IMR-90 (cell line): ENCODE measurements around the gene F12. TPM values are rescaled to one million over a fixed set of nuclear protein-coding genes. Genes with fewer than 3 reads are reported as not detected.

Experiments
- ATAC-seq: fragments of 200-7000 bp; cut with Tn5 transposase; 2 replicates; pipeline ENCODE4 v1.9.1; 2020; ENCODE audit warnings: low read depth, mild to moderate bottlenecking, moderate library complexity
- BruUV-seq: library from RNA; stranded (reverse); fragments of 400-500 nt; replicated peaks from 2 replicates; lab custom pipeline; 2021; lab: Mats Ljungman, UMichigan
- CTCF ChIA-PET: fragments of 300-600 bp; formaldehyde crosslinking; extraction: SDS; loops from one replicate; lab custom pipeline; 2021; ENCODE audit warnings: antibody characterized with exemption; lab: Yijun Ruan, JAX
- POLR2A ChIA-PET: fragments of 300-600 bp; sonication (Branson Sonifier 250); formaldehyde crosslinking; loops from one replicate; lab custom pipeline; 2022; ENCODE audit warnings: antibody characterized with exemption; ENCODE audit not compliant: unreplicated experiment; lab: Charles Lee
- DNase-seq: peaks from one replicate; pipeline ENCODE4 v3.0.0; 2013
- H2AFZ ChIP-seq: replicated peaks from 2 replicates; pipeline ENCODE3; 2013; ENCODE audit warnings: low read length, mild to moderate bottlenecking; ENCODE audit not compliant: poor library complexity
- H2AK5ac ChIP-seq: 2 replicates; pipeline ENCODE4 v1.6.1; 2013; ENCODE audit warnings: low read depth, low read length, inconsistent platforms
- H2AK9ac ChIP-seq: replicated peaks from 2 replicates; pipeline ENCODE3; 2013; ENCODE audit warnings: mild to moderate bottlenecking, low read depth, low read length, moderate library complexity; ENCODE audit not compliant: poor library complexity
- H2BK120ac ChIP-seq: 2 replicates; pipeline ENCODE4 v1.6.1; 2013; ENCODE audit warnings: low read depth, low read length, inconsistent platforms
- H2BK15ac ChIP-seq: 3 replicates; pipeline ENCODE4 v1.6.1; 2013; ENCODE audit warnings: low read depth, low read length, inconsistent platforms
- H2BK20ac ChIP-seq: 2 replicates; pipeline ENCODE4 v1.6.1; 2013; ENCODE audit warnings: low read depth, mild to moderate bottlenecking, inconsistent platforms, low read length, moderate library complexity
- H2BK5ac ChIP-seq: 2 replicates; pipeline ENCODE4 v1.6.1; 2013; ENCODE audit warnings: mild to moderate bottlenecking, low read depth, low read length, inconsistent platforms; ENCODE audit not compliant: poor library complexity, severe bottlenecking
- H3K14ac ChIP-seq: replicated peaks from 2 replicates; pipeline ENCODE4 v1.6.1; 2013; ENCODE audit warnings: low read depth, low read length, inconsistent platforms
- H3K18ac ChIP-seq: 2 replicates; pipeline ENCODE4 v1.6.1; 2013; ENCODE audit warnings: low read depth, low read length, control low read depth
- H3K23ac ChIP-seq: 2 replicates; pipeline ENCODE4 v1.6.1; 2013; ENCODE audit warnings: low read depth, low read length, inconsistent platforms
- H3K27ac ChIP-seq: 2 replicates; pipeline ENCODE4 v1.5.1; 2013; ENCODE audit warnings: mild to moderate bottlenecking, control low read depth, low read length; ENCODE audit not compliant: insufficient read depth
- H3K27me3 ChIP-seq: 2 replicates; pipeline ENCODE4 v1.6.1; 2013; ENCODE audit warnings: low read length; ENCODE audit not compliant: control insufficient read depth, insufficient read depth
- H3K36me3 ChIP-seq: 2 replicates; pipeline ENCODE4 v1.6.1; 2013; ENCODE audit warnings: low read length, mixed read lengths; ENCODE audit not compliant: control insufficient read depth, insufficient read depth
- H3K4ac ChIP-seq: 2 replicates; pipeline ENCODE4 v1.6.1; 2013; ENCODE audit warnings: low read depth, low read length, inconsistent platforms
- H3K4me1 ChIP-seq: 2 replicates; pipeline ENCODE4 v1.6.1; 2013; ENCODE audit warnings: low read length, mixed read lengths; ENCODE audit not compliant: control insufficient read depth, insufficient read depth
- H3K4me2 ChIP-seq: 2 replicates; pipeline ENCODE4 v1.6.1; 2013; ENCODE audit warnings: low read depth, mild to moderate bottlenecking, control low read depth, low read length, moderate library complexity
- H3K4me3 ChIP-seq: 2 replicates; pipeline ENCODE4 v1.5.1; 2013; ENCODE audit warnings: low read depth, mild to moderate bottlenecking, control low read depth, low read length, moderate library complexity; ENCODE audit not compliant: insufficient read depth
- H3K56ac ChIP-seq: 2 replicates; pipeline ENCODE4 v1.6.1; 2013; ENCODE audit warnings: low read length, inconsistent platforms; ENCODE audit not compliant: insufficient read depth; ENCODE audit errors: extremely low read depth
- H3K79me1 ChIP-seq, 2 experiments: 2 replicates each; pipeline ENCODE4 v1.6.1; 2013; ENCODE audit warnings: low read length in 2 of 2, inconsistent platforms in 1 of 2, low read depth in 1 of 2
- H3K9ac ChIP-seq: 2 replicates; pipeline ENCODE4 v1.6.1; 2013; ENCODE audit warnings: low read depth, low read length, control low read depth
- H3K9me1 ChIP-seq: 2 replicates; pipeline ENCODE4 v1.6.1; 2013; ENCODE audit warnings: low read length, inconsistent platforms; ENCODE audit not compliant: insufficient read depth
- H3K9me3 ChIP-seq: 2 replicates; pipeline ENCODE4 v1.6.1; 2013; ENCODE audit warnings: low read length; ENCODE audit not compliant: control insufficient read depth, insufficient read depth
- H4K20me1 ChIP-seq: 2 replicates; pipeline ENCODE4 v1.6.1; 2013; ENCODE audit warnings: low read length, inconsistent platforms; ENCODE audit not compliant: insufficient read depth
- H4K5ac ChIP-seq: 2 replicates; pipeline ENCODE4 v1.6.1; 2013; ENCODE audit warnings: mild to moderate bottlenecking, low read depth, low read length, control low read depth
- H4K8ac ChIP-seq, 2 experiments: 2 replicates each; pipeline ENCODE4 v1.6.1; 2013; ENCODE audit warnings: low read depth in 2 of 2, low read length in 2 of 2, control low read depth in 1 of 2, inconsistent platforms in 1 of 2
- H4K91ac ChIP-seq: 2 replicates; pipeline ENCODE4 v1.6.1; 2013; ENCODE audit warnings: low read depth, low read length, inconsistent platforms; ENCODE audit not compliant: insufficient read depth
- BHLHE40 ChIP-seq: fragments of 150-350 bp; IDR thresholded peaks from 2 replicates; pipeline ENCODE4 v1.6.1; 2016; ENCODE audit warnings: mild to moderate bottlenecking, low read depth, low read length
- CEBPB ChIP-seq: IDR thresholded peaks from 2 replicates; pipeline ENCODE4 v1.6.1; 2012; ENCODE audit warnings: low read depth, low read length, improper control_type of control experiment
- CHD1 ChIP-seq: IDR thresholded peaks from 2 replicates; pipeline ENCODE4 v1.6.1; 2012; ENCODE audit warnings: low read depth, low read length, improper control_type of control experiment
- FOS ChIP-seq: fragments of 150-350 bp; IDR thresholded peaks from 2 replicates; pipeline ENCODE4 v1.6.1; 2016; ENCODE audit warnings: low read depth, low read length
- MAFK ChIP-seq: IDR thresholded peaks from 2 replicates; pipeline ENCODE4 v1.6.1; 2012; ENCODE audit warnings: low read depth, low read length, improper control_type of control experiment
- MAZ ChIP-seq: IDR thresholded peaks from 2 replicates; pipeline ENCODE4 v1.6.1; 2012; ENCODE audit warnings: low read depth, mild to moderate bottlenecking, low read length, improper control_type of control experiment, moderate library complexity, borderline replicate concordance
- MXI1 ChIP-seq: IDR thresholded peaks from 2 replicates; pipeline ENCODE4 v1.6.1; 2012; ENCODE audit warnings: low read depth, mild to moderate bottlenecking, low read length, moderate library complexity, borderline replicate concordance
- NFE2L2 ChIP-seq: fragments of 150-350 bp; IDR thresholded peaks from 2 replicates; pipeline ENCODE4 v1.6.1; 2016; ENCODE audit warnings: low read depth, mild to moderate bottlenecking, low read length
- POLR2A ChIP-seq: IDR thresholded peaks from 2 replicates; pipeline ENCODE4 v1.6.1; 2012; ENCODE audit warnings: mild to moderate bottlenecking, low read depth, low read length
- RAD21 ChIP-seq: IDR thresholded peaks from 2 replicates; pipeline ENCODE4 v1.6.1; 2012; ENCODE audit warnings: low read length, improper control_type of control experiment
- RCOR1 ChIP-seq: IDR thresholded peaks from 2 replicates; pipeline ENCODE4 v1.6.1; 2012; ENCODE audit warnings: mild to moderate bottlenecking, low read length, improper control_type of control experiment; ENCODE audit not compliant: insufficient replicate concordance
- RFX5 ChIP-seq: IDR thresholded peaks from 2 replicates; pipeline ENCODE4 v1.8.0; 2012; ENCODE audit warnings: low read depth, mild to moderate bottlenecking, low read length, moderate library complexity
- SMC3 ChIP-seq: fragments of 150-350 bp; IDR thresholded peaks from 2 replicates; pipeline ENCODE4 v1.6.1; 2016; ENCODE audit warnings: low read depth, mild to moderate bottlenecking, antibody characterized with exemption, low read length, moderate library complexity
- WGBS, 2 experiments: methylation state at CpG; one replicate each; pipeline versions ENCODE4 v1.1.5 to v1.1.7; 2013; ENCODE audit warnings: missing lambda C conversion rate in 2 of 2; ENCODE audit not compliant: insufficient read length in 1 of 2; ENCODE audit errors: extremely low coverage in 2 of 2; 5-methylcytosine and 5-hydroxymethylcytosine counted together
- dilution Hi-C: fragments of 300-500 bp; cut with HindIII; formaldehyde crosslinking; loops from one replicate; pipeline ENCODE4 v1.14.3; 2018; ENCODE audit warnings: low sequenced_read_pairs; ENCODE audit not compliant: unreplicated experiment
- in situ Hi-C: fragments of 300-500 bp; cut with MboI; formaldehyde crosslinking; loops from 3 replicates; pipeline ENCODE4 v1.14.3; 2019; ENCODE audit warnings: low sequenced_read_pairs, inconsistent platforms, mixed read lengths
- intact Hi-C: fragments of 100-400 bp; cut with micrococcal nuclease; formaldehyde crosslinking; loops from 2 replicates; pipeline ENCODE4 v1.10.0; 2022
- polyA plus RNA-seq, 3 experiments: library from polyadenylated mRNA; depleted of rRNA; stranded (reverse); fragments of >200 nt; gene quantifications; 2 replicates each; pipeline ENCODE4 v1.2.3, GENCODE V29; 2012; ENCODE audit warnings: low replicate concordance in 1 of 3
- total RNA-seq: library from RNA; depleted of rRNA; stranded (reverse); fragments of >200 nt; gene quantifications from 2 replicates; pipeline ENCODE4 v1.2.3, GENCODE V29; 2012
- TF ChIP-seq, protein P1 (sequence below): fragments of 150-350 bp; IDR thresholded peaks from 2 replicates; pipeline ENCODE4 v1.6.1; 2016; ENCODE audit warnings: low read depth, mild to moderate bottlenecking, low read length, moderate library complexity, borderline replicate concordance
- TF ChIP-seq, protein P2 (sequence below): fragments of 150-350 bp; IDR thresholded peaks from 2 replicates; pipeline ENCODE4 v1.6.1; 2017; ENCODE audit warnings: mild to moderate bottlenecking, antibody characterized with exemption, low read length, low read depth
- TF ChIP-seq, protein P3 (sequence below): conservative IDR thresholded peaks from 2 replicates; pipeline ENCODE4 v1.5.1; 2012; ENCODE audit warnings: mild to moderate bottlenecking, low read depth, low read length, improper control_type of control experiment

F12 gene
- total and polyA plus RNA-seq, 2 of the 4 experiments (the other 2 are of a cell fraction): 0.36 to 1.2 TPM

DNA sequence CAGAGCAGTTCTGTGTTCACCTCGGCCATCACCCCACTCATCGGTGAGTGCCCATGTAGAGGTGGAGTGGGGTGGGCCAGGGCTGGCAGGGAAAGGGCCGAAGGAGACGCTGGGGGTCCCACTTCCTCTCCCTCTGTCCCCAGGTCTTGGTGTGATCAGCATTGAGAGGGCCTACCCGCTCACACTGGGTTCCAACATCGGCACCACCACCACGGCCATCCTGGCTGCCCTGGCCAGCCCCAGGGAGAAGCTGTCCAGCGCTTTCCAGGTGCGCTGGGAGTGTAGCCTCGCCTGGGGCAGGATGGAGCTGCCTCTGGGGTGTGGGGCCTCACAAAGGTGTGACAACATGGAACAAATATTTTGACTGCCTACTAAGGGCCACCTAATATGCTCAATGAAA, 12.6 kb downstream of the F12 start:
- in situ Hi-C loops: no loop called here
- Histone ChIP-seq H2AK9ac (no peak overlapping the region), H3K9me1 (no peaks in the 10 kb centered on the region), H3K4ac (no peak overlapping the region), H2BK120ac (no peak overlapping the region), H2BK20ac (no peak overlapping the region), H3K23ac (no peak overlapping the region), H3K36me3 (no peaks in the 10 kb centered on the region), H3K9ac (no peak overlapping the region), H3K14ac (no peak overlapping the region), H4K8ac (no peak overlapping the region), H3K56ac (no peak overlapping the region), H3K27me3 (peaks cover 72% of the 10 kb centered on the region), H3K4me2 (no peak overlapping the region), H2BK15ac (no peak overlapping the region), H3K4me3 (no peak overlapping the region), H3K79me1 (no peaks in the 10 kb centered on the region), H3K4me1 (no peaks in the 10 kb centered on the region), H4K91ac (no peak overlapping the region), H3K9me3 (peaks cover 2% of the 10 kb centered on the region; the same call in 1 of the 2 replicates), H2AFZ (no peak overlapping the region), H2BK5ac (no peak overlapping the region), H2AK5ac (no peak overlapping the region), H3K18ac (no peak overlapping the region), H3K27ac (no peak overlapping the region), H4K5ac (no peak overlapping the region), H4K20me1 (no peaks in the 10 kb centered on the region)
- POLR2A ChIA-PET: no interaction called here
- WGBS, 2 experiments: 70% methylated on average over 3 of the region's 10 CpGs; no CpG with 5 or more reads in 1 of the 2 experiments
- no TSS peak for BruUV-seq
- ATAC-seq (no peak), DNase-seq (no peak)
- CTCF ChIA-PET: no interaction called here
- TF ChIP-seq BHLHE40: no peak
- TF ChIP-seq, protein P1, sequence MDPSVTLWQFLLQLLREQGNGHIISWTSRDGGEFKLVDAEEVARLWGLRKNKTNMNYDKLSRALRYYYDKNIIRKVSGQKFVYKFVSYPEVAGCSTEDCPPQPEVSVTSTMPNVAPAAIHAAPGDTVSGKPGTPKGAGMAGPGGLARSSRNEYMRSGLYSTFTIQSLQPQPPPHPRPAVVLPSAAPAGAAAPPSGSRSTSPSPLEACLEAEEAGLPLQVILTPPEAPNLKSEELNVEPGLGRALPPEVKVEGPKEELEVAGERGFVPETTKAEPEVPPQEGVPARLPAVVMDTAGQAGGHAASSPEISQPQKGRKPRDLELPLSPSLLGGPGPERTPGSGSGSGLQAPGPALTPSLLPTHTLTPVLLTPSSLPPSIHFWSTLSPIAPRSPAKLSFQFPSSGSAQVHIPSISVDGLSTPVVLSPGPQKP: no peak
- no peak for TF ChIP-seq FOS
- TF ChIP-seq RFX5: no peak
- TF ChIP-seq NFE2L2: no peak
- TF ChIP-seq SMC3: no peak
- TF ChIP-seq CHD1: no peak
- TF ChIP-seq POLR2A: no peak
- TF ChIP-seq RCOR1: no peak
- TF ChIP-seq, protein P2, sequence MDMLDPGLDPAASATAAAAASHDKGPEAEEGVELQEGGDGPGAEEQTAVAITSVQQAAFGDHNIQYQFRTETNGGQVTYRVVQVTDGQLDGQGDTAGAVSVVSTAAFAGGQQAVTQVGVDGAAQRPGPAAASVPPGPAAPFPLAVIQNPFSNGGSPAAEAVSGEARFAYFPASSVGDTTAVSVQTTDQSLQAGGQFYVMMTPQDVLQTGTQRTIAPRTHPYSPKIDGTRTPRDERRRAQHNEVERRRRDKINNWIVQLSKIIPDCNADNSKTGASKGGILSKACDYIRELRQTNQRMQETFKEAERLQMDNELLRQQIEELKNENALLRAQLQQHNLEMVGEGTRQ: no peak
- no peak for TF ChIP-seq MAFK
- TF ChIP-seq, protein P3, sequence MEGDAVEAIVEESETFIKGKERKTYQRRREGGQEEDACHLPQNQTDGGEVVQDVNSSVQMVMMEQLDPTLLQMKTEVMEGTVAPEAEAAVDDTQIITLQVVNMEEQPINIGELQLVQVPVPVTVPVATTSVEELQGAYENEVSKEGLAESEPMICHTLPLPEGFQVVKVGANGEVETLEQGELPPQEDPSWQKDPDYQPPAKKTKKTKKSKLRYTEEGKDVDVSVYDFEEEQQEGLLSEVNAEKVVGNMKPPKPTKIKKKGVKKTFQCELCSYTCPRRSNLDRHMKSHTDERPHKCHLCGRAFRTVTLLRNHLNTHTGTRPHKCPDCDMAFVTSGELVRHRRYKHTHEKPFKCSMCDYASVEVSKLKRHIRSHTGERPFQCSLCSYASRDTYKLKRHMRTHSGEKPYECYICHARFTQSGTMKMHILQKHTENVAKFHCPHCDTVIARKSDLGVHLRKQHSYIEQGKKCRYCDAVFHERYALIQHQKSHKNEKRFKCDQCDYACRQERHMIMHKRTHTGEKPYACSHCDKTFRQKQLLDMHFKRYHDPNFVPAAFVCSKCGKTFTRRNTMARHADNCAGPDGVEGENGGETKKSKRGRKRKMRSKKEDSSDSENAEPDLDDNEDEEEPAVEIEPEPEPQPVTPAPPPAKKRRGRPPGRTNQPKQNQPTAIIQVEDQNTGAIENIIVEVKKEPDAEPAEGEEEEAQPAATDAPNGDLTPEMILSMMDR: no peak
- no peak for TF ChIP-seq CEBPB
- no peak for TF ChIP-seq RAD21
- no peak for TF ChIP-seq MXI1
- TF ChIP-seq MAZ: no peak
- intact Hi-C loops: no loop called here
- dilution Hi-C loops: no loop called here
